KG1 (cell line): Measurements from ENCODE around the gene RHCG.
"Not testable (repeated sequence)": the region's sequence is repeated elsewhere in the genome, so short reads cannot be mapped to it uniquely, and the experiment has no call there.

Source experiments
- DNase-seq: peaks from one replicate; lab custom pipeline; 2025; lab: John Stamatoyannopoulos, UW

RHCG gene

DNA sequence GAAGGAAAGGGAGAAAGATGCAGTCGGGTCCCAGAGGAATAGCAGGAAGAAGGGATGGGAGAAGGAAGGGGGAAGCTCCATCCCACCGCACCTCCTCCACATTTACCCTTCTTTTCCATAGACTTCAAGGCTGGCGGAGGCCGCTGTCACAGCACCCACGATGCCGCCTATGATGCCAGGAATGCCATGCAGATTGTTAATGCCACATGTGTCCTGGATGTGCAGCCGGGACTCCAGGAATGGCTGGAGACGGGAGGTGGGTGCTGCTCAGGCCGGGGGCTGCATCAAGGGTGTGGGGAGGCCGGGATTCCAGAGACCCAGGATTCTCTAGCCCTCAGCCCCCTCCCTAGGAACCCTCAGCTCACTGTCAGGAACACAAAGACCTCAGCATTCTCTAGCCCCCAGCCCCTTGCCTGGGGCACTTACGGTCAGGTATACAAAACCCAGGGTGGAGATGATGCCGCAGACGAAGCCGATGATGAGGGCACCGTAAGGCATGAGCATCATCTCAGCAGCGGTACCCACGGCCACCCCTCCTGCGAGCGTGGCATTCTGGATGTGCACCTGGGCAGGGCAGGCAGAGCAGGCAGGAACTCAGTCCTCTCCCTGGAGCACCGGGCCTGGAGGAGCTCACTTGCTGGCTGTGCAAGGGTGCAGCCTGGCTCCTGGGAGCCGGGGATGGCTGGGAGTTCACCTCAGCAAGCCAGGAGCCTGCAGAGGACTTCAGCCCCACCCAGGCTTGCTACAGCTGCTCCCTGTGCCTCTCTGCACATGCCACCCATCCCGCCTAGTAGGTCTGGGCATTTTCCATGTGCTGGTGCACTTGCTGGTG is 18.8 kb downstream of the RHCG start:
- DNase-seq = no peak

DNA sequence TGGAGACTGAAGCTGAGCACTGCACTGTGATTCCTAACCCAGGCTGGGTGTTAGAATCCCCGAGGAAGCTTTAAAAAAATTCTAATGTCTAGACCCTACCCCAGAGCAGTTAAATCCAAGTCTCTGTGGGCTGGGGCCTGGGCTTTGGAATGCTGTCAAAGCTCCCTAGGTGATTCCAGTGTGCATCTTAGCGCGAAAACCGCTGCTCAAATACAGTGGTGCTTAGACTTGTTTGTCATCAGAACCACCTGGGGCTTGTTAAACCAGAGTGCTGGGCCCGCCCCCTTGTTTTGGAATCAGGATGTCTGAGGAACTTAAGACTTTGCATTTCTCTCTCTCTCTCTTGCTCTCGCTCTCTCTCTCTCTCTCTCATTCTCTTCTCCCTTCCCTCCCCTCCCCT is 20.7 kb downstream of the RHCG start:
- no peak for DNase-seq

GRCh38 chr15:89472785-89473256 is 23.6 kb downstream of the RHCG start:
- no peak for DNase-seq

- DNase-seq = no peak
Measured at GRCh38 chr15:89469426-89470096, 26.8 kb downstream of the RHCG start.

DNA sequence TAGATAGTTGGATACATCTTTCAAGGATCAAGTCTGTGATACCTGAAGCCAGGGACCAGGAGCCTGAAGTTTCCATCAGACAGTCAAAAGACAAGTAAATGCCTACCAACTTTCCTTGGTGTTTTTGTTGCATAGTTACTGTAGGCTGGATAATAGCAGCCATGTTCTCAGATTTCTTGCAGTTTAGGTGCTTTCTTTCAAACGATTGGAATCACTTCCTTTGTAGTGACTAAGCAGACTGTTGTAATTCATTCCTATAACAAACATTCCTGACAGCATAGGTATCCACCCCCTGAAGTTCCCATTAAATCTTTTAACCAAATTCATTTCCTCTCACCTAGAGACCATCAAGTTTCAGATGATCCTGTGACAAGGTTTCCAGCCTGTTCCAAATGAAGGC is 27.6 kb downstream of the RHCG start:
- not testable (repeated sequence) for DNase-seq

DNA sequence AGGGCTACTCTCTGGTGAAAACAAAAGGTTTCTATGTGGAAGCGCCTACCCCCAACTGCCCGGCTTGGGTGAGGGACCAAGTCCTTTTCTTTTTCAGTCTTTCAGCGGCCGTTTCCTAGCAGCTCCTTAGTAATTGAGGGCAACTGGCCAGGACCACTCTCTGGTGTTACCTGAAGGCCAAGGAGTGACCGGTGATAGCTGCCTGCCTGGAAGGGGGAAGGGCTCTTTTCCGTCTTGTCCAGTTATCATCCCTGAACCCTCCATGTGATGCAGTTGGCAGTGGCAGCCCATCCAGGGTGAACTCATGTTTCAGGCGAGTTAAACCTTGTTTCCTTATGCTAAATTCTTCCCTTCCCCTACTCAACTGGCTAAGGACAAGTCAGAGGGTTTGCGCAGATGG is 33.3 kb downstream of the RHCG start:
- no peak for DNase-seq

GRCh38 chr15:89462198-89462912 is 34.0 kb downstream of the RHCG start:
- no peak for DNase-seq

GRCh38 chr15:89461386-89461785 is 35.0 kb downstream of the RHCG start:
- no peak for DNase-seq

- DNase-seq = no peak
Measured at GRCh38 chr15:89460048-89460447, 36.3 kb downstream of the RHCG start.

GRCh38 chr15:89459271-89460038 is 36.9 kb downstream of the RHCG start:
- DNase-seq = no peak

DNA sequence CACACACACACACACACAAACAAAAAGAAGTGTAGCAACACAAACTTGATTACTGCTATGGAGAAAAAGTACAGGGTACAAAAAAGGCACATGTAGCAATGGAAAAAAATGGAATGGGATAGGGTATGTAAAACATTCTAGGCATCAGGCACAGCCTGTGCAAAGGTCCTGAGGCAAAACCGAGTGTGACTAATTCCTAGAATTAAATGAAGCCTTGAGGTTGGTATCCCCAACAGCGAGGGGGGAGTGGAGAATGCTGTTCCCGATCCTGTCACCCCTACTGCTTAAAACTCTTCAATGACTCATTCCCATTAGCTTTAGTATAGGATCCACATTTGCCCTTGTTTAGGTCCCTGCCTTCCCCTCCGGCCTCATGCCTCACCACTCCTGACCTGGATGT is 37.9 kb downstream of the RHCG start:
- DNase-seq = no peak

- DNase-seq = no peak
Measured at GRCh38 chr15:89457086-89457485, 39.3 kb downstream of the RHCG start.

DNA sequence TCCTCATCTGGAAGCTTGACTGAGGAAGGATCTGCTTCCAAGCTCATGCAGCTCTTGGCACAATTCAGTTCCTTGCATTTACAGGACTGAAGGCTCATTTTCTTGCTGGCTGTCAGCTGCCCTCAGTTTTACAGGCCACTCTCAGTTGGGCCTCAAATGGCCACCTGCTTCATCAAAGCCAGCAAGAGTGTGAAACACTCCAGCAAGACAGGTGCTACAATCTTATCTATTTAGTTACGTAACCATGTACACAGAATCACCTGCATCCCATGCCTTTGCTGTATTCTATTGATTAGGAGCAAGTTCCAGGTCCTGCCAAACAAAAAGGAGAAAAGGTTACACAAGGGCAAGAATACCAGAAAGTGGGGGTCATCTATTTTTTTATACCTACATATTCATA is 40.8 kb downstream of the RHCG start:
- no peak for DNase-seq

DNA sequence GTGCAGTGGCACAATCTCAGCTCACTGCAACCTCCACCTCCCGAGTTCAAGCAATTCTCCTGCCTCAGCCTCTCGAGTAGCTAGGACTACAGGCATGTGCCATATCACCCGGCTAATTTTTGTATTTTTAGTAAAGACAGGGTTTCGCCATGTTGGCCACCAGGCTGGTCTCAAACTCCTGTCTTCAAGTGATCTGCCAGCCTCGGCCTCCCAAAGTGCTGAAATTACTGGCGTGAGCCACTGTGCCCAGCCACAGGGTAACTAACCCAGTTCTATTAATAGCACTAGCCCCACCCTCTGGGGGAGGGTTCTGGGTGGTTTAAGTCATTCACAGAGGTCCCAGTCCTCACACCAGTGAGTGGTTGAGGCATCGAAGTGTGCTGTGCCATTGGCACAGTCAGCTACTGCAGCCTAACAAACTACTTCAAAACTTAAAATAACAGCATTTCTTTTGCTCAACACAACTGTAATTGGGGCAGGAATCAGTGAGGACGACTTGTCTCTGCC is 44.0 kb downstream of the RHCG start:
- no peak for DNase-seq

- DNase-seq = no peak
Measured at GRCh38 chr15:89451846-89452245, 44.5 kb downstream of the RHCG start.

DNA sequence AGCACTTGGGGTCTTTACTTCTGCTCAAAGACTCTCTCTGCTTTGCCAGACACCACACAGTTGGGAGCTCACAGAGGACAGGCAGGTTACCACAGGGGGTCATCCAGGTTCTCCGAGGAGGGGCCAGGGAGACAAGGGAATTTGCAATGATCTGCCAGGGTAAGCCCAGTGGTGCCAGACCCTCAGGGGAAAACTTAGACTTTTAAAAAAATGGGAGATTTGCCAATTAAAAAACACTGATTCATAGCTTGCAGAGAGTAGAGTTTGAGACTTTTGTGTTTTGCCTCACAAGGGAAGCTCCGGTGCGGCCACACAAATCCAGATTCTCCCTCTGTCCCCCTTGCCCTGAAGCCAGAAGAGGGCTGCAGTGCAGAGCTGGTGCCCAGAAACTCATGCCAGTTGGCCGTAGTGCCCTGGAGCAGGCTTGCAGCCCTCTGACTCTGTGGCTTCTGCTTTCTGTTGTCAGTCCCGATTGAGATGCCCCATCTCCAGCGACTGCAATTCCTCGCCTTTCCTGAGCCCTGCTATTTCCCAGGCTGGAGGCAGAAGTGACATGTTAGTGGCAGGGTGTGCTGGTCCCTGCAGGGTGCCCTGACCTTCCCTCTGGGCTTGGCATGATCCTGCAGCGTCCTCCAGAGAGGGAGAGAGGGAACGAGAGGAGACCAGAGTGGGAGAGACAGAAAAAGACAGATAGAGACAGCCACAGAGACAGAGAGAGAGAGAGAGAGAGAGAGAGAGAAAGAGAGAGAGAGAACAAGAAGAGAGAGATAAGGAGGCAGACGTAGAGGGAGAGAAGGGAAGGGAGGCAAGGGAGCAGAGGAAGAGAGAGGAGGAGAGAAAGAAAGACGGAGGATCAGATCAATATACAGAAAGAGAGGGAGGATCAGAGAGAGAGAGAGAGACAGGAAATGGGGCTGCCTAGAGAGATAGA is 46.0 kb downstream of the RHCG start:
- no peak for DNase-seq

DNA sequence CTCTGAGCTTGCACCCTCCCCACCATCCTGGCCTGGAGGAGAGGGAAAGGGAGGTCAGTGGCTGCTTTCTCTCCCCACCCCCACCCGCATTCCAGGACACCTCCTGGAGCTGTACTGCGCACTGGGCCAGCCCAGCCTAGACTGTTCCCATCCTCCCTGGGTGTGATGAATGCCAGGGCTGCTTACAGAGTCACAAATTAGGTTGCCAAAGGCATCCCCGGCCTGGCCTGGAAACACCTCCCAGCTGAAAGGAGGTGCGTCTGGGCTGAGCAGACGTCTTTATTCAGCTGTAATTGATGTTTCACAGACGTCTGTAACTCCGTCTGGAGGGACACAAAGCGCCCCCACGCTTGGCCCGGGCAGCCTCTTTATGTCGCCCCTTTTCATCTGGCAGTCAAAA is 47.6 kb downstream of the RHCG start:
- no peak for DNase-seq

GRCh38 chr15:89447676-89448075 is 48.7 kb downstream of the RHCG start:
- DNase-seq = no peak

- no peak for DNase-seq
Measured at GRCh38 chr15:89446255-89446891, 50.0 kb downstream of the RHCG start.

- DNase-seq = no peak
Measured at GRCh38 chr15:89445518-89445917, 50.9 kb downstream of the RHCG start.
